ENCODE results near the gene UBE2I.

UBE2I gene

DNA sequence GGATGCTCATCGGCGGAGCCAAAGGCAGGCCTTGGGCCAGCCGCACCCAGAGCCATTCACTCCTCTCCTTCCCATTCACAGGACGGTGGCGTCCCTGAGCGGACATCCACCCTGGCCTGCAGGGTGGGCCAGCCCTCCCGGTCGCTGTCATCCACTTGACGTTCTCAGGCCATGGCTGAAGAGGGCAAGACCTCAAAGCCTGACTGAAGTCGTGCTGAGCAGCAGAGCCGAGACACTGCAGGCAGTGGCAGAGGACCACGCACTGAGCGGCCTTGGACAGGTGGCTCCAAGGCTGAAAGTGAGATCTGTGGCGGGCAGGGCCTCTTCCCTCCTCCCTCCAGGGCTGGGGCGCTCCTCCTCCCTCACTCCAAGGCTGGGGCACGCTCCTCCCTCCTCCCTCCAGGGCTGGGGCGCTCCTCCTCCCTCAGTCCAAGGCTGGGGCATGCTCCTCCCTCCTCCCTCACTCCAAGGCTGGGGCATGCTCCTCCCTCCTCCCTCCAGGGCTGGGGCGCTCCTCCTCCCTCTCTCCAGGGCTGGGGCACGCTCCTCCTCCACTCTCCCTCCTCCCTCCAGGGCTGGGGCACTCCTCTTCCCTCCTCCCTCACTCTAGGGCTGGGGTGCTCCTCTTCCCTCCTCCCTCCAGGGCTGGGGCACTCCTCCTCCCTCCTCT is 66.4 kb downstream of the UBE2I start:
- FAIRE-seq, result no peak
- no peak for DNase-seq (ENCODE audit: insufficient read length, low spot score)
- no peak for TF ChIP-seq POLR2A (IDR thresholded peaks at IDR 0.05; ENCODE audit: low read depth, low read length)
